Measurements from ENCODE around the gene SAFB2. TPM values are rescaled to one million over a fixed set of nuclear protein-coding genes. Genes with fewer than 3 reads are reported as not detected.

The SAFB2 gene
- total and polyA plus RNA-seq, 7 donors: 22.2 to 80.0 (median 35.1) TPM

DNA sequence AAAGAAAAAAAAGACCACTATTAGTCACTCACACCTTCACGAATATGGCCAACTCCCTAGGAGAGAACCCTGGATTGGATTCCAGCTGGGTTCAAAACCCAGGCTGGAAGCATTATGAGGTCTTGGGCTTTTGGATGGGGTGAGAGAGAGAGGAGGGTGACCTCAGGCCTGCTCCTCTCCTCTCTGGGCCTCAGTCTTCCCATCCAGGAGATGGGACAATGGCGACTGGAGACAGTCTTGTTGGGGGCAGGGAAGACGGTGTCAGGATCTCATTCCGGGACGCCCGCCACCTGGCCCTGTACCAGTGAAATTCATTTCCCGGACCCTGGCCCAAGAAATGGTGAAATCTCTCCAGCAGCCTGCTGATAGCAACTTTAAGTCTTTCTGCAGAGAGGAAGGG, 81.1 kb downstream of the SAFB2 start:
- peaks cover 0 to 10% (median 3%) of the 10 kb centered on the region in 4 donors for H3K4me1 ChIP-seq
- TF ChIP-seq POLR2A (IDR thresholded peaks at IDR 0.05) (no peak), EP300 (IDR thresholded peaks at IDR 0.05) (no peak), CTCF (IDR thresholded peaks at IDR 0.05) (no peak), POLR2AphosphoS5 (IDR thresholded peaks at IDR 0.05) (no peak)
- peaks cover 0 to 18% (median 0%) of the 10 kb centered on the region in 3 donors for H3K27me3 ChIP-seq
- WGBS, 2 donors: 82 to 84% methylated on average over 7 of the region's 7 CpGs
- no peak for DNase-seq
- no peak overlapping the region for H3K4me3 ChIP-seq
- H3K36me3 ChIP-seq: no peaks in the 10 kb centered on the region
- H3K9me3 ChIP-seq: no peaks in the 10 kb centered on the region
- intact Hi-C loops (cut with DNase I): no loop called here
- H3K27ac ChIP-seq: no peak overlapping the region

- TF ChIP-seq POLR2A (IDR thresholded peaks at IDR 0.05) (no peak), CTCF (IDR thresholded peaks at IDR 0.05) (no peak), POLR2AphosphoS5 (IDR thresholded peaks at IDR 0.05) (no peak)
- 88 to 90% methylated on average over 10 of the region's 10 CpGs for WGBS, 2 donors
- Histone ChIP-seq H3K27ac (no peak overlapping the region), H3K36me3 (no peaks in the 10 kb centered on the region), H3K4me3 (no peak overlapping the region), H3K4me1 (peaks cover 0 to 13% (median 8%) of the 10 kb centered on the region in 4 donors), H3K9me3 (peaks cover 0 to 1% (median under 1%) of the 10 kb centered on the region in 4 donors), H3K27me3 (peaks cover 0 to 24% (median 0%) of the 10 kb centered on the region in 3 donors)
- no peak for DNase-seq
- intact Hi-C loops (cut with DNase I): no loop called here
Measured at GRCh38 chr19:5540208-5540607, 82.4 kb downstream of the SAFB2 start.

GRCh38 chr19:5537870-5538269, 84.7 kb downstream of the SAFB2 start:
- DNase-seq: no peak
- H3K27ac ChIP-seq: no peak overlapping the region

More at GRCh38 chr19:5537870-5538269, 84.7 kb downstream of the SAFB2 start:
- Histone ChIP-seq H3K4me3 (no peak overlapping the region), H3K4me1 (peaks cover 0 to 13% (median 8%) of the 10 kb centered on the region in 4 donors), H3K36me3 (no peaks in the 10 kb centered on the region), H3K27me3 (peaks cover 0 to 24% (median 0%) of the 10 kb centered on the region in 3 donors), H3K9me3 (peaks cover 7 to 16% (median 11%) of the 10 kb centered on the region in 4 donors)
- 83% methylated on average over 12 of the region's 12 CpGs for WGBS, 2 donors
- TF ChIP-seq POLR2A (IDR thresholded peaks at IDR 0.05) (no peak), EP300 (IDR thresholded peaks at IDR 0.05) (no peak), POLR2AphosphoS5 (IDR thresholded peaks at IDR 0.05) (no peak)
- intact Hi-C loops (cut with DNase I): no loop called here

Small RNA genes within 50 kb of the gene (small RNA-seq; reads per million reads assigned to genes)
- 0 reads per million in 3 donors for gene SNRPEP4

Other genes with a start within 250 kb of the SAFB2 start
- not detected for gene ZNRF4, start 167.4 kb downstream of the SAFB2 start, total RNA-seq
- gene ZNRF4, start 167.4 kb downstream of the SAFB2 start, polyA plus RNA-seq: not detected
- under 1 TPM in 3 of 4 donors, not detected in 1; 0.33 to 0.55 (median 0.41) TPM for gene TINCR, start 54.8 kb downstream of the SAFB2 start, total RNA-seq
- 10 to 100 TPM in 2 of 3 donors, 1 to 10 TPM in 1; 2.8 to 27.5 (median 12.0) TPM for gene TINCR, start 54.8 kb downstream of the SAFB2 start, polyA plus RNA-seq
- gene SAFB, start 307 bp upstream of the SAFB2 start, total RNA-seq: 10 to 100 TPM; 48.9 to 75.9 (median 60.4) TPM
- gene SAFB, start 307 bp upstream of the SAFB2 start, polyA plus RNA-seq: 10 to 100 TPM; 25.7 to 64.1 (median 30.6) TPM
- 10 to 100 TPM; 39.6 to 87.8 (median 61.7) TPM for gene MICOS13, start 57.7 kb upstream of the SAFB2 start, total RNA-seq
- 100 to 1,000 TPM; 110 to 160 (median 120) TPM for gene MICOS13, start 57.7 kb upstream of the SAFB2 start, polyA plus RNA-seq
- 10 to 100 TPM; 19.9 to 37.1 (median 23.3) TPM for gene HSD11B1L, start 58.3 kb upstream of the SAFB2 start, total RNA-seq
- gene HSD11B1L, start 58.3 kb upstream of the SAFB2 start, polyA plus RNA-seq: 1 to 10 TPM; 4.2 to 8.4 (median 6.3) TPM
- 1,000 to 10,000 TPM in 2 of 4 donors, 100 to 1,000 TPM in 2; 593 to 1,408 (median 902) TPM for gene RPL36, start 67.5 kb upstream of the SAFB2 start, total RNA-seq
- gene RPL36, start 67.5 kb upstream of the SAFB2 start, polyA plus RNA-seq: 1,000 to 10,000 TPM; 1,490 to 2,228 (median 1,816) TPM
- gene LONP1, start 97.4 kb upstream of the SAFB2 start, total RNA-seq: 10 to 100 TPM; 30.5 to 48.5 (median 36.6) TPM
- gene LONP1, start 97.4 kb upstream of the SAFB2 start, polyA plus RNA-seq: 10 to 100 TPM; 24.0 to 62.6 (median 29.1) TPM
- not detected for gene CATSPERD, start 97.9 kb upstream of the SAFB2 start, total RNA-seq
- gene CATSPERD, start 97.9 kb upstream of the SAFB2 start, polyA plus RNA-seq: not detected
- gene PRR22, start 162.0 kb upstream of the SAFB2 start, total RNA-seq: 1 to 10 TPM in 1 of 4 donors, under 1 TPM in 1, not detected in 2; 0.71 to 1.1 TPM
- 1 to 10 TPM in 1 of 3 donors, under 1 TPM in 1, not detected in 1; 0.60 to 9.2 TPM for gene PRR22, start 162.0 kb upstream of the SAFB2 start, polyA plus RNA-seq
- gene DUS3L, start 168.4 kb upstream of the SAFB2 start, total RNA-seq: 10 to 100 TPM; 26.7 to 37.4 (median 31.7) TPM
- 10 to 100 TPM in 2 of 3 donors, 1 to 10 TPM in 1; 8.3 to 42.0 (median 15.0) TPM for gene DUS3L, start 168.4 kb upstream of the SAFB2 start, polyA plus RNA-seq
- gene NRTN, start 182.3 kb upstream of the SAFB2 start, total RNA-seq: 10 to 100 TPM in 1 of 4 donors, 1 to 10 TPM in 3; 6.1 to 12.2 (median 6.6) TPM
- gene NRTN, start 182.3 kb upstream of the SAFB2 start, polyA plus RNA-seq: 1 to 10 TPM in 1 of 3 donors, not detected in 2; 1.7 TPM
- gene FUT6, start 216.9 kb upstream of the SAFB2 start, total RNA-seq: not detected
- gene FUT6, start 216.9 kb upstream of the SAFB2 start, polyA plus RNA-seq: 10 to 100 TPM; 14.8 to 61.1 (median 21.0) TPM
- gene FUT3, start 228.7 kb upstream of the SAFB2 start, total RNA-seq: under 1 TPM in 1 of 4 donors, not detected in 3; 0.83 TPM
- 100 to 1,000 TPM in 1 of 3 donors, 10 to 100 TPM in 2; 24.6 to 168 (median 34.4) TPM for gene FUT3, start 228.7 kb upstream of the SAFB2 start, polyA plus RNA-seq
- gene FUT5, start 247.8 kb upstream of the SAFB2 start, total RNA-seq: not detected
- gene FUT5, start 247.8 kb upstream of the SAFB2 start, polyA plus RNA-seq: not detected